SKM-1 treated with dmso at 0.1 percent for 144 hours (cell line): ENCODE data around the gene CCR5.

ENCODE experiments used
- DNase-seq: peaks from one replicate; lab custom pipeline; 2025; ENCODE audit not compliant: unreplicated experiment; lab: John Stamatoyannopoulos, UW

Gene CCR5

GRCh38 chr3:46406788-46407611, 36.3 kb downstream of the CCR5 start, which contains the start of the genes CCR5AS and CCRL2:
CCR5AS (minus strand) TSS chr3:46407066.
CCRL2 (plus strand) TSS chr3:46407259; CDS start chr3:46408080, 821 bp downstream.
- DNase-seq = peak; percentile 43

DNA sequence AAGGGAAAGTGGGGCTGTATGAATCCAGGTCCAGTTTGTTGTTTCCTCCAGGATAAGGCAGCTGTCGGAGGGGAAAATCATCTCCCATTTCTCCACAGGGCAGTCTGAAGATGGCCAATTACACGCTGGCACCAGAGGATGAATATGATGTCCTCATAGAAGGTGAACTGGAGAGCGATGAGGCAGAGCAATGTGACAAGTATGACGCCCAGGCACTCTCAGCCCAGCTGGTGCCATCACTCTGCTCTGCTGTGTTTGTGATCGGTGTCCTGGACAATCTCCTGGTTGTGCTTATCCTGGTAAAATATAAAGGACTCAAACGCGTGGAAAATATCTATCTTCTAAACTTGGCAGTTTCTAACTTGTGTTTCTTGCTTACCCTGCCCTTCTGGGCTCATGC, 37.2 kb downstream of the CCR5 start:
- no peak for DNase-seq

DNA sequence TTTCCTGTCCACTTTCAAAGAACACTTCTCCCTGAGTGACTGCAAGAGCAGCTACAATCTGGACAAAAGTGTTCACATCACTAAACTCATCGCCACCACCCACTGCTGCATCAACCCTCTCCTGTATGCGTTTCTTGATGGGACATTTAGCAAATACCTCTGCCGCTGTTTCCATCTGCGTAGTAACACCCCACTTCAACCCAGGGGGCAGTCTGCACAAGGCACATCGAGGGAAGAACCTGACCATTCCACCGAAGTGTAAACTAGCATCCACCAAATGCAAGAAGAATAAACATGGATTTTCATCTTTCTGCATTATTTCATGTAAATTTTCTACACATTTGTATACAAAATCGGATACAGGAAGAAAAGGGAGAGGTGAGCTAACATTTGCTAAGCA, 38.1 kb downstream of the CCR5 start:
- DNase-seq = no peak

DNA sequence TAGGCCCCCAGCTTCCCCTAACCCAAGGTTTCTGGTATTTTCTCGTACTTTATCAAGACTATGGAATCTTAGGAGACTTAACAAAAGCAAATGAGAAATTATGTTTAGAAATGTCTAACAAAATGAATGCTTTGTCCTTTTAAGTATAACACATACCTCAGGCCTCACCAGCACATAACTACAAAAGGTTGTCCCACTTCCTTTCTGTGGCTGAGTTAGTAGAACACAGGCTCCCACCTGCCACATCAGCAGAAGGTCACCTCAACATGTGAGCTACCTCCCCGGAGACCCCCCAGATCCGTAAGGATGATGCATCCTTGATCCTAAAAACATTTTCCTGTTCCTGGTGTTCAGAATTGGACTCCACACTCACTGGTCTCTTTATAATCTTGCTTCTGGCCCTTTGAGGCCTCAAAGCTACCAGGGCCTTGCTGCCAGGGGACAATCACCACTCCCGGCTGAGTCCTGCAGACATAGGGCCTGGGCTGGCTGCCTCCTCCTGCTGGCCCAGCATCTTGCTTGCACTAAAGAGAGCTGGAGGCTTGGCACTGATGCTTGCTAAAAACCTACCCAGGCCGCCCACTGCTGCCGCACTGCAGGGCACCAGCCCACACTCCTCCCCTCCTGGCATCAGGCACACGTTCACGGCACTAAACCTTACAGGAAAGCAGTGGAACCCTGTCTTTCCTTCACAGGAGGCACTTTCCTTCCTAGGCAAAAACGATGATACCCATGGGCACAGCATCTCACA, 39.2 kb downstream of the CCR5 start:
- DNase-seq = no peak

DNA sequence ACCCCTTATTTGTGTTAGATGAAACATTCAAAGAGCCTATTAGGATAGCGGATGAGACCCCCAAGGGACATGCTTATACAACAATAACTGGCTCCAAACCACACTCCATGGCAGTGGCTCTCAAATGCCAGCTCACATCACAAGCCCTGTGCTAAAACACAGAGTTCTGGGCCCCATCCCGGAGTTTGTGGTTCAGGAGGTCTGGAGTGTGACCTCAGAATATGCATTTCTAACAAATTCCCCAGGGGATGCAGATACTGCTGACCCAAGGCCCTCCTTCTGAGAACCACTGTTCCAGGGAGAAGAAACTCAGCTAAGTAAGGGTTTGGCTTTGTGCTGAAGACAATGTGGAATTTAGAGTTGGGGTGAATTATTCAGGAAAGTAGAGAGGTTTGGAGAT, 39.9 kb downstream of the CCR5 start:
- no peak for DNase-seq

- DNase-seq = no peak
Observed at GRCh38 chr3:46411271-46411670, 40.5 kb downstream of the CCR5 start.

DNA sequence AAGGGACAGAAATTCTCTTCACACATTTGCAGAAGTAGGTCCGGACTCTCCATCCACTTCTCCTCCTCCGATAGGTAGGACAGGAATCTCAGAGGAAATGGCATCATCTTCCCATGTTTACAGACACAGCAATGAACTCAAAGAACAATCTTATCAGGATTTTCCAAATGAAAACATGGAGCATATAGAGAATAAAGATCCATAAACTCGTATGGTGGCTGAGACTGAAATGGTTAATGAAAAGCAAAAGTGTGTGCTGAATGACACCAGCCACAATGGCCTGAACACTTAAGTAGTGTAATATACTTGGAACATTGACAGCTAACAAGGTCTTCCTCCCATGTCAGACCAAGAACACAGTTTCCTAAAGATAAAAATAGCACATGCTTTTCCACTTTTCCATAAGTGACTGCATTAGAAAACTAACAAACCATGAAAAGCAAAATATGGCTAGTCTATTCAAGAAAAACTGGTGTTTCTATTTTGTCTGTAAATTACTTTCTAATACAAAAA, 42.1 kb downstream of the CCR5 start:
- no peak for DNase-seq

DNA sequence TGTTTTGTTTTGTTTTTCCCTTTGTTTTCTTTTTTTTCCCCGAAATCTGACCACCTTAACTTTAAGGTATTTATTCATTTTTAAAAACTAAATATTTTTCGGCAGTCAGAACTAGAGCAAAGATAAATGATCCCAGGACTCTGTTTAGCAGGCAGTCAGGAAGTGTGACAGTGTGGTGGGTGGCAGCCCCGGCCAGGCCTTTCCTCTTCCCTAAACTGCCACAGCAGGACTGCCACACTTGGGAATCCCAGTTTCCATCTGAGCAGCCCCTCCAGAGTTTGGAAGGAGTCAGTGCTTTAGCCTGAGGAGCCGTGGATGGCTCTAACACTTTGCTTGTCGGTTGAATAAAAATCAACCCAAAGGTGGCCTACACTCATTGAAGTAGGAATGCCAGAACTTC, 43.2 kb downstream of the CCR5 start:
- DNase-seq = no peak

GRCh38 chr3:46414739-46415138, 44.0 kb downstream of the CCR5 start:
- no peak for DNase-seq

- no peak for DNase-seq
Observed at GRCh38 chr3:46416125-46416810, 45.5 kb downstream of the CCR5 start.

- DNase-seq = no peak
Observed at GRCh38 chr3:46416811-46417510, 46.2 kb downstream of the CCR5 start.

- DNase-seq = no peak
Observed at GRCh38 chr3:46417841-46418611, 47.3 kb downstream of the CCR5 start.

GRCh38 chr3:46419816-46420215, 49.1 kb downstream of the CCR5 start:
- DNase-seq = no peak

DNA sequence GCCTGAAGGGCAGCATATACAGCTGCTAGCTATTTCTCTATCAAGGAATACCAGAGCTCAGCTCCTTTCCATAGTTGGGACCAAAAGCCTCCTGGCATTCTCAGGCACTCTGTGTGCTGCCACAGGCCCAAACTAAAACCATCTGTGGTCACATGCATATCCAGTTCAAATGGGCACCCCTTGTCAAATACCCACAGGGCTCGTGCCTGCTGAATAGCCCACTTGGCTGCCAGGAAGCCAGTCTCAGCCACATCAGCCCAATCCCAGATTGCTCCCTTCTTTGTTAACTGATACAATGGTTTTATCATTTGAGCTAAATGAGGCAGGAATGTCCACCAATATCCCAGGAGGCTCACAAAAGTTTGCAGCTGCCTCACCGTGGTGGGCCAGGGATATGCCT, 50.2 kb downstream of the CCR5 start:
- DNase-seq = no peak

DNA sequence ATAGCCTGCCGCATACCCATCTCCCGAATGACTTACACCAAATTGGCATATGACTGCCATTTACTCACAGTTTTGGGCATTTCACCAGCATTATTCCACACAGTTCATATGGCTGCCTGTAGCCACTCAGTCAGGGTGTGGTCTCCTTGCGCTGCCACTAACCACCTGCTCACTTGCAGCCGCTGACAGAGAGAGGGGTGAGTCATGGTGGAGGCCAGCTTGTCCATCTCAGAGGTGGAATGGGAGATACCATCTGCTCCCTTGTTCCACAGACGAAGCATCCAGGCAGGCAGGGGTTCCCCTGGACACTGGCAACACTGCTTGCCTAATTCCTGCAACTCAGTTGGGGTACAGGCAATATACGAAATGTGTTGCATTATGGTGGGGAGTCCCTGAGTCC, 51.9 kb downstream of the CCR5 start:
- DNase-seq = no peak

- no peak for DNase-seq
Observed at GRCh38 chr3:46423588-46423987, 52.8 kb downstream of the CCR5 start.
